ENCODE results near the gene BTD.

BTD gene

GRCh38 chr3:15665510-15666150 lies 64.1 kb downstream of the BTD start:
- DNase-seq, result no peak

GRCh38 chr3:15666277-15666676 lies 64.7 kb downstream of the BTD start:
- DNase-seq, result no peak

More at GRCh38 chr3:15665510-15666150, 64.1 kb downstream of the BTD start:
- no peak for ATAC-seq

GRCh38 chr3:15667484-15667883 lies 65.9 kb downstream of the BTD start:
- DNase-seq, result peak; percentile 34

More at GRCh38 chr3:15666277-15666676, 64.7 kb downstream of the BTD start:
- ATAC-seq, result no peak

GRCh38 chr3:15673536-15673935 lies 72.0 kb downstream of the BTD start:
- ATAC-seq, result no peak
- DNase-seq, result no peak

More at GRCh38 chr3:15667484-15667883, 65.9 kb downstream of the BTD start:
- peak; percentile 88 for ATAC-seq

GRCh38 chr3:15676259-15676658 lies 74.7 kb downstream of the BTD start:
- ATAC-seq (no peak), DNase-seq (no peak)

- DNase-seq (no peak), ATAC-seq (no peak)
Observed at GRCh38 chr3:15679306-15679705, 77.8 kb downstream of the BTD start.

- DNase-seq (no peak), ATAC-seq (no peak)
Observed at GRCh38 chr3:15681668-15682067, 80.1 kb downstream of the BTD start.

DNA sequence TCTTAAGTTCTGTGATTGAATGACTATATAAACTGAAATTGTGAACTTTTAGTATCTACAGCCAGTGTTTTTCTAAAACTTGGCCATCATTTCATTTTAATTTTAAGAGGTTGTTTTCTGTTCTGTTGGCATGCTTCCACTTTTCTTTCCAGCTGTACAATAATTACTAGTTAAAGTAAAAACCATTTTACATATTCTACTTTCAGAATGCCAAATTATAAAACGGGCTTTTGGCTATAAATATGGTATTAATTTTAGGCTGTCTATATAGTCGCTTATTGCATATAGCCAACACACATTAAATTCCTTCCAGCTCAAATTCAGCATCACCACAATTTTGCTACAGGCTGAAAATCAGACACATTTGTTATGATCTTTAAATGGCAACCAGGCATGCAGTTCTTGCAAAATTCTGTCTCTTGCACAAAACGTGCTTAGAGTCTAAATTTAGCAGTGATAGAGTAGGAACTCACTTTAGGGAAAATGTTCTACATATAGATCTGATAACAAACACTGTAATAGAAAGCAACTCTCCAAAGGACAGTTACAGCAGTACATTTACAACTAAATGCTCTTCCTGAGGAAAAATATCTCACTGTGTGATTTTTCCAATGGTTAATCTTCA lies 81.1 kb downstream of the BTD start:
- DNase-seq (no peak), ATAC-seq (no peak)

DNA sequence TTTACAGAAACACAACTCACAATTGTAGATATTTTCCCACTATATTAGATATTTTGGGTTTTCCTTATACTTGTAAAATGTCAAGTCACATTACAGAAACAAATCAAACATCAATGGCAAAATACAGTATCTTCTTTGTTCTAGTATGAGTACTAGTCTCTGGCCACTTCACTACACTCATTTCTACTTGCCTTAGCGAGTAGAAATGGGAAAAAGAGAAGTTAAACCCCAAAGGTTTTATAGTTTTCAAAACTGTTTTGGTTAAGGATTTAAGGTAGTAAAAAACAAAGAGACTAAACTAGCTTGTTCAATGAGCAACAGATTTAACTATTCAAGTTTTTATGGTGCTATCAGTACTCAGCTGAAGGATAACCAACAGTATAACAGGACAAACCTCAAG lies 81.7 kb downstream of the BTD start:
- no peak for DNase-seq

GRCh38 chr3:15685927-15686326 lies 84.4 kb downstream of the BTD start:
- DNase-seq, result no peak
- ATAC-seq, result no peak

More for the DNA sequence above, 81.7 kb downstream of the BTD start:
- ATAC-seq, result no peak

GRCh38 chr3:15690230-15690629 lies 88.7 kb downstream of the BTD start:
- DNase-seq (no peak), ATAC-seq (no peak)

- no peak for ATAC-seq
- DNase-seq, result no peak
Observed at GRCh38 chr3:15690748-15691147, 89.2 kb downstream of the BTD start.

- ATAC-seq, result no peak
- no peak for DNase-seq
Observed at GRCh38 chr3:15693355-15693754, 91.8 kb downstream of the BTD start.

- DNase-seq (no peak), ATAC-seq (no peak)
Observed at GRCh38 chr3:15694628-15695027, 93.1 kb downstream of the BTD start.

All from stimulated activated naive CD8-positive, alpha-beta T cell treated with anti-CD3 and anti-CD28 coated beads, Interleukin-15, Interleukin-2, amounts not matched to agents 100 U/mL and 50 U/mL, for 24 hours (primary cell).